NK-92 treated with Interleukin-12 subunit alpha and Interleukin-12 subunit beta, amount 100 ng/mL, for 24 hours (cell line): ENCODE data around the gene SALL3.

Experiments
- DNase-seq: peaks from one replicate; lab custom pipeline; 2025; lab: John Stamatoyannopoulos, UW

SALL3 gene

GRCh38 chr18:79006106-79006795, 26.6 kb downstream of the SALL3 start:
- DNase-seq: no peak

- no peak for DNase-seq
Observed at GRCh38 chr18:79007440-79007839, 27.8 kb downstream of the SALL3 start.

GRCh38 chr18:79008356-79008940, 28.8 kb downstream of the SALL3 start:
- DNase-seq: no peak

- no peak for DNase-seq
Observed at GRCh38 chr18:79010802-79011201, 31.2 kb downstream of the SALL3 start.

- no peak for DNase-seq
Observed at GRCh38 chr18:79011300-79011870, 31.8 kb downstream of the SALL3 start.

GRCh38 chr18:79013869-79014268, 34.3 kb downstream of the SALL3 start:
- DNase-seq: no peak

- DNase-seq: no peak
Observed at GRCh38 chr18:79018911-79019310, 39.3 kb downstream of the SALL3 start.

GRCh38 chr18:79019881-79020280, 40.3 kb downstream of the SALL3 start:
- DNase-seq: no peak

GRCh38 chr18:79022603-79023002, 43.0 kb downstream of the SALL3 start:
- DNase-seq: no peak

- DNase-seq: no peak
Observed at GRCh38 chr18:79026491-79026890, 46.9 kb downstream of the SALL3 start.

- DNase-seq: no peak
Observed at GRCh38 chr18:79030680-79031079, 51.1 kb downstream of the SALL3 start.

- no peak for DNase-seq
Observed at GRCh38 chr18:79042276-79042675, 62.7 kb downstream of the SALL3 start.

- no peak for DNase-seq
Observed at GRCh38 chr18:79043288-79043687, 63.7 kb downstream of the SALL3 start.

- DNase-seq: no peak
Observed at GRCh38 chr18:79046522-79046921, 66.9 kb downstream of the SALL3 start.

GRCh38 chr18:79047556-79048244, 68.1 kb downstream of the SALL3 start:
- DNase-seq: no peak

- no peak for DNase-seq
Observed at GRCh38 chr18:79048245-79048632, 68.6 kb downstream of the SALL3 start.

GRCh38 chr18:79049506-79049905, 69.9 kb downstream of the SALL3 start:
- no peak for DNase-seq
